ENCODE measurements around the gene NMRK2.
A peak's percentile ranks its signal among the peaks of the same experiment; 100 is the strongest.
"Not testable (repeated sequence)": the region's sequence is repeated elsewhere in the genome, so short reads cannot be mapped to it uniquely, and the experiment has no call there.

NMRK2 gene

GRCh38 chr19:3932931-3933810 lies at the start of gene NMRK2:
NMRK2 (plus strand) TSS chr19:3933069; CDS start chr19:3933672, 603 bp downstream.
- Histone ChIP-seq H3K27ac (no peak within 1 kb of the TSS), H3K4me3 (peak within 1 kb of the TSS; percentile 46)
- no peak for TF ChIP-seq CTCF (IDR thresholded peaks at IDR 0.05)
- no peak for DNase-seq (ENCODE audit: low spot score)

GRCh38 chr19:3890591-3890990 lies 42.3 kb upstream of the NMRK2 start:
- H3K27ac ChIP-seq, result no peak overlapping the region
- no peak for TF ChIP-seq CTCF (IDR thresholded peaks at IDR 0.05)
- H3K4me3 ChIP-seq, result no peak overlapping the region
- no peak for DNase-seq (ENCODE audit: low spot score)

- H3K27ac ChIP-seq, result no peak overlapping the region
- no peak overlapping the region for H3K4me3 ChIP-seq
- no peak for TF ChIP-seq CTCF (IDR thresholded peaks at IDR 0.05)
- no peak for DNase-seq (ENCODE audit: low spot score)
Observed at GRCh38 chr19:3893509-3894179, 39.2 kb upstream of the NMRK2 start.

GRCh38 chr19:3894959-3895358 lies 37.9 kb upstream of the NMRK2 start:
- not testable (repeated sequence) for H3K27ac ChIP-seq; H3K4me3 ChIP-seq; DNase-seq (ENCODE audit: low spot score)

GRCh38 chr19:3895788-3896187 lies 37.1 kb upstream of the NMRK2 start:
- DNase-seq (ENCODE audit: low spot score), result no peak
- Histone ChIP-seq H3K27ac (no peak overlapping the region), H3K4me3 (no peak overlapping the region)
- TF ChIP-seq CTCF (IDR thresholded peaks at IDR 0.05), result no peak

GRCh38 chr19:3897936-3898335 lies 34.9 kb upstream of the NMRK2 start:
- DNase-seq (ENCODE audit: low spot score), result no peak
- no peak overlapping the region for H3K4me3 ChIP-seq
- no peak for TF ChIP-seq CTCF (IDR thresholded peaks at IDR 0.05)
- H3K27ac ChIP-seq, result no peak overlapping the region

- Histone ChIP-seq H3K4me3 (no peak overlapping the region), H3K27ac (no peak overlapping the region)
- TF ChIP-seq CTCF (IDR thresholded peaks at IDR 0.05), result no peak
- DNase-seq (ENCODE audit: low spot score), result no peak
Observed at GRCh38 chr19:3898426-3898825, 34.4 kb upstream of the NMRK2 start.
